HG03095 (cell line): ENCODE results near the gene ELOVL3.
A peak's percentile ranks its signal among the peaks of the same experiment; 100 is the strongest.
"Not testable (repeated sequence)": the region's sequence is repeated elsewhere in the genome, so short reads cannot be mapped to it uniquely, and the experiment has no call there.

Experiments
- ATAC-seq: cut with Tn5 transposase; IDR thresholded peaks from one replicate; pipeline ENCODE4 v1.9.1; 2021; ENCODE audit warnings: moderate library complexity; ENCODE audit not compliant: unreplicated experiment

The ELOVL3 gene

GRCh38 chr10:102225646-102226541 is at the start of gene ELOVL3:
Gene ELOVL3 (plus strand): TSS chr10:102226299. CDS start chr10:102226549, 250 bp downstream.
- peak; percentile 81 for ATAC-seq

DNA sequence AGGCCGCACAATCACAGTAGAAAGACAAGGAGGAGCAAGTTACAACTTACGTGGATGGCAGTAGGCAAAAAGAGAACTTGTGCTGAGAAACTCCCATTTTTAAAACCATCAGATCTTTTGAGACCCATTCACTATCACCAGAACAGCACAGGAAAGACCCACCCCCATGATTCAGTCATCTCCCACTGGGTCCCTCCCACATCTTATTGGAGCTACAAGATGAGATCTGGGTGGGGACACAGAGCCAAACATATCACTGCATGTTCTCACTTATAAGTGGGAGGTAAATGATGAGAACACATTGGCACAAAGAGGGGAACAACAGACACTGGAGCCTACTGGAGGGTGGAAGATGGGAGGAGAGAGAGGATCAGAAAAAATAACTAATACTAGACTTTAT is 41.5 kb upstream of the ELOVL3 start:
- ATAC-seq = no peak

DNA sequence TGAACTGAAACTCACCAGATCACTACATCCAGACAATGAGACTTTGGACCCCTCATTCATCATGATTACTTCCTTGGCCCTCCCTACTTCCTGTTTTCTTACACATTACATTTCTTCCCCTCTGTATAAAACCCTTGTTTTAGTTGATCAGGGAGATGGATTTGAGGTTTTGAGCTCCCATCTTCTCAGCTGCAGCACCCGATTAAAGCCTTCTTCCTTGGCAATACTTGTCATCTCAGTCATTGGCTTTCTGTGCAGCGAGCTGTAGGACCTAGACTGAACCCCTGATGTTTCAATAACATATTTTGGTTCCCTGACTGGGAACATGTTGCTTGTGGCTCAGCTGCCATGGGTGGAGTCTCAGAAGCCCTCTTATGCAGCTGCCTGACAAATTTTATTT is 40.8 kb upstream of the ELOVL3 start:
- no peak for ATAC-seq

GRCh38 chr10:102185811-102186527 is 40.1 kb upstream of the ELOVL3 start:
- ATAC-seq = no peak

DNA sequence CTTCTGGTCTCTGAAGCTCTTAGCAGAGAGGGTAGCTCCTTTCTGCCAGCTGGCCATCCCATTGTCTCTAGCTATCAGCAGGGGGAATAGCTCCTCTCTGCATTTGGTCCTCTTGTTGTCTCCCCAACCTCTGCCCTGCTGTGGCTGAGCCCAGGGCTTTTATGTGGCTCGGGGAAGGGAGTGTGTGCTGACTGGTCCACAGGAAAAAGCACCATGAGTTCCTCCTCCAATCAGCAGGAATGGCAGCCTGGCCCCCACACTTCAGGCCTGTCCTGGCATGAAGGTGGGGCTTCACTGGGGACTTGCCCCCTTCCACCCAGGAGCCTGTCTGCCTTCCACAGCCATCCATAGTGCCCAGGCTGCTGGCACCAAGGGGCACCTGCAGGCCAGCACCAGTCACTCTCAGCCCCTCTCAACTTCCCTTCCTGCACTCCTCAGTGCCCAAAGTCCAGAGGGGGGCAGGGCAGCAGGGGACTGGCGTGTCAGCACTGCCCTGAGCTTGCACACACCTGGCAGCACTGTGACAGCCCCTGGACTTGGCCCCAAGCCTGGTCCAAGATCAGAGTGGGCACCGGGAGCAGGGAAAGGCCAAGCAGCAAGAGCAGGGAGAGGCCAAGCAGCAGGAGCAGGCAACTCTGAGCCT is 37.7 kb upstream of the ELOVL3 start:
- no peak for ATAC-seq

DNA sequence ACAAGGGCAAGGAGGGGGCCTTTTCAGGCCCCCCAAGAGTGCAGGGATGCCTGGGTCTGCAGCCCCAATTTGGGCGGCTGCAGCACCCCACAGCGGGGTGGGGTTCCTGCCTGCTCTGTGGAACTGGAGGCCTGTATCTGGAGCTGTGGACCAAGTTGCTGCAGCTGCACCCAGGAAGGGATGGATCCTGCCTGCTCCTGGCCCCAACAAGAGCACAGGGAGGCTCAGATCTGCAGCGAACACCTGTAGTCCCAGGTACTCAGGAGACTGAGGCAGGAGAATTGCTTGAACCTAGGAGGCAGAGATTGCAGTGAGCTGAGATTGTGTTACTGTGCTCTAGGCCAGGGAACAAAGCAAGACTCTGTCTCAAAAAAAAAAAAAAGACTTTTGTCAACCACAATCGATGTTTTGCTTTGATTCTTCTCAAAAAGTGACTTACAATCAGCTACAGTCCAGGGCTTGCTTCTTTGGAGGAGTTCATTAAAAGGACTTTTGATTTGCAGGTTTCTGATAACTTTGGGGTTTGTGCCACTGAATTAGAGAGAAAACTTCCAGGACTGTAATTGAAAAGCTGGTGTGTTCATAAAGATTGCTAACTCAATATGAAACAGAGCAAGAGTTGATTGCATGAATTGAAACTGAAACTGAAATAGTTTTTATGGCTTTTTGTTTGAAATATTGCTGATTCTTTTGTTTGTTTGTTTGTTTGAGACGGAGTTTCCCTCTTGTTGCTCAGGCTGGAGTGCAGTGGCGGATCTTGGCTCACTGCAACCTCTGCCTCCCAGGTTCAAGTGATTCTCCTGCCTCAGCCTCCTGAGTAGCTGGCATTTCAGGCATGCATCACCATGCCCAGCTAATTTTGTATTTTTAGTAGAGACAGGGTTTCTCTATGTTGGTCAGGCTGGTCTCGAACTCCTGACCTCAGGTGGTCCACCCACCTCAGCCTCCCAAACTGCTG is 36.9 kb upstream of the ELOVL3 start:
- not testable (repeated sequence) for ATAC-seq

DNA sequence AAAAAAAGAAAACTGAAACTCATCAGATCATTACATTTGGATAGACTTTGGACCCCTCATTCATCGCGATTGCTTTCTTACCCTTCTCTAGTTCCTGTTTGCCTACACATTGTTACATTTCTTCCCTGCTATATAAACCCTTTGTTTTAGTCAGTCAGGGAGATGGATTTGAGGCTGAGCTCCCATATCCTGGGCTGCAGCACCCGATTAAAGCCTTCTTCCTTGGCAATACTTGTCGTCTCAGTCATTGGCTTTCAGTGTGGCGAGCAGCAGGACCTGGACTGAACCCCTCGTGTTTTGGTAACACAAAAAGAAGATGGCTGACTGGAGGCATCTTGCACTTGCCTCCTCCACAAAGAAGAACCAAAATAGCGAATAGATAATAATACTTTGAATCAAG is 34.1 kb upstream of the ELOVL3 start:
- no peak for ATAC-seq

- ATAC-seq = no peak
These were observed 30.7 kb upstream of the ELOVL3 start for GRCh38 chr10:102195296-102195870.

DNA sequence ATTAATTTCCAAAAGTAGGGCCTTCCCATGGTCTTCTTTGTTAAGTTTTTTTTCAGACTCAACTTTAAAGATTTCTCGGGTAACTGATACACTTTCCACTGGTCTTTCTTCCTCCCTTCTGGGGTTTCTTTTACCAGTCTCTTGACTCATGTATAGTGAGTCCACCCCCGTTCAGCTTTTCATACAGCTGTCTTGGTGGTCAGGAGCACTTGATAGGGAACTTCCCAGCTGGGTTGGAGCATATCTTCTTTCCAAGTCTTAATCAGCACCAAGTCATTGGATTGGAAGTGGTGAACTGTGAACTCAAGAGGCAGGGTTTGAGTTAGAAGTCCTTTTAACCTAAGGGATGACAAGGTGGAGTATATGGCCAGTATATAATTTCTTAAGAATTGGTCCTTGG is 29.2 kb upstream of the ELOVL3 start:
- ATAC-seq = no peak

- ATAC-seq = no peak
These were observed 28.1 kb upstream of the ELOVL3 start for GRCh38 chr10:102198027-102198426.

- ATAC-seq = no peak
These were observed 25.1 kb upstream of the ELOVL3 start for GRCh38 chr10:102200751-102201640.

DNA sequence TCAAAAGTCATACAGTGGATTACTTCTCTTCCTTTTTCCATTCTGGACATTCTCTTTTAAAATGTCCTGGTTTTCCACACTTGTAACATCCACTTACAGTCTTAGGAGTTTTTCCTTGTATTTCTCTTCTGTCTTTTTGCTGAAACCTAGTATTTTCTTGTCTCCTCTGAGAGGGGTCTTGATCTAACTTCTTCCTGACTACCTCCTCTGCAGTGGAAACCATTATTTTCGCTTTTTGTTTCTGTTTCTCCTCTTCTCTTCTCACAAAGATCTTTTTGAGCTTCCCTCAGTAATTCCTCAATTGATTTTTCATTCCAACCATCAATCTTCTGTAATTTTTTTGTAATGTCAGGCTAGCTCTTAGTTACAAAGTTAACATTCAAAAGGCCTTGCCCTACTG is 23.7 kb upstream of the ELOVL3 start:
- no peak for ATAC-seq

DNA sequence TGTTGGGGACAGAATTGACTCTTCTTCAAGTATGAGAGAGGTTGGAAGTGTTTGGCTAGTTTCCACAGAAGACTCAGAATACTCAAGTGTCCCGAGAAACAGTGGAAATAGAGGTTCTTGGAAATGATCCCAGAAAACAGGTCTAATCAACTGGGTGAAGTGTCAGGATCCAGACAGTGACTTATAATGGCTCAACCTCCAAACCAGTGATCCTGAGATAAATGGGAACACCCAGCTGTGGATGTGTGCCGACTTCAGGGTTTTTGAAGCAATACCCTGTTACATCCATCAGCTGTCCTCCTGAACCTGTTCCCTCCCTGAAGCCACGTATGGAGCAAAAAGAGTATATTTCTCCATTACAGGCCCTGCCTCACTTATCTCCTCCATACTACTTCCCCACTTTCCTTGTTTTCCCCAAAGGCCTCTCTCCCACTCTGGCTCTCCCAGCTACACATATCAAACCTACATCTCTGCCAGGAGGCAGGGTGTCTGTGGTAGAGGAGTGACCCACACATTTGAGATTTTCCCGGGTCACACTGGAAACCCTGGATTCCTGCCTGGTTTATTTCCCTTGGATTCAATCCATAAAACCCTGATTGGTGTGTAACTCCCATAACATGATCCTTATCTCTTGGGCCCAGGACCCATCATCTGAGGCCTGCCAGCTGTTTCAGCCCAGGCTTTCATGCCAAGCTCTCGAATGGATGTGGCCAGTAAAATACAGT is 17.6 kb upstream of the ELOVL3 start:
- no peak for ATAC-seq

DNA sequence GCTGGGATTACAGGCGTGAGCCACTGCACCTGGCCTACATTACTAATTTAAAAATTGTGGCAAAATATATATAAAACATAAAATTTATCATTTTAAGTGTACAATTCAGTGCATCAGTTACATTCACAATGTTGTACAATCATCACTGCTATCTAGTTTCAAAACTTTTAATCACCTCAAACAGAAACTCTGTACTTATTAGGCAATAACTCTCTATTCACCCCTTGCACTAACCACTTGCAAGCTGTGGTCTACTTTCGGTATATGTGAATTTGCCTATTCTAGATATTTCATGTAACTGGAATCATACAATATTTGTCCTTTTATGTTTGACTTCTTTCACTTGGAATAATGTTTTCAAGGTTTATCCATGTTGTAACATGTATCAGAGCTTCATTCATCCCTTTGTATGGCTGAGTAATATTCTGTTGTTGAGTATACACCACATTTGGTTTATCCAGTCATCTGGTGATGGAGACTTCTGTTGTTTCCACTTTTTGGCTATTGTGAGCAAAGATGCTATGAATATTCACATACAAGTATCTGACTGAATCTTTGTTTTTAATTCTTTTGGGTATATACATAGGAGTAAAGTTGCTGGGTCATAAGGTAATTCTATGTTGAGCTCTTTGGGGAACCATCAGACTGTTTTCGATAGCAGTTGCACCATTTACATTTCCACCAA is 14.3 kb upstream of the ELOVL3 start:
- no peak for ATAC-seq

- ATAC-seq = not testable (repeated sequence)
These were observed 12.5 kb upstream of the ELOVL3 start for GRCh38 chr10:102213599-102213998.

DNA sequence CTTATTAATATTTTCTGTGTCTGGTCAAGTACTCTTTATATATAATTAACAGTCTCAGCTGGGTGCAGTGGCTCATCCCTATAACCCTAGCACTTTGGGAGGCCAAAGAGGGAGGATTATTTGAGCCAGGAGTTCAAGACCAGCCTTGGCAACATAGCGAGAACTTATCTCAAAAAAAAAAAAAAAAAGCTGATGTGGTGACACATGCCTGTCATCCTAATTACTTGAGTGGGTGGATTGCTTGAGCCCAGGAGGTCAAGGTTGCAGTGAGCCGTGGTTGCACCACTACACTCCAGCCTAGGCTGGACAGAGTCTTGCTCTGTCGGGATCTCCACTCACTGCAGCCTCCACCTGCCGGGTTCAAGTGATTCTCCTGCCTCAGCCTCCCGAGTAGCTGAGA is 6.7 kb upstream of the ELOVL3 start:
- no peak for ATAC-seq

DNA sequence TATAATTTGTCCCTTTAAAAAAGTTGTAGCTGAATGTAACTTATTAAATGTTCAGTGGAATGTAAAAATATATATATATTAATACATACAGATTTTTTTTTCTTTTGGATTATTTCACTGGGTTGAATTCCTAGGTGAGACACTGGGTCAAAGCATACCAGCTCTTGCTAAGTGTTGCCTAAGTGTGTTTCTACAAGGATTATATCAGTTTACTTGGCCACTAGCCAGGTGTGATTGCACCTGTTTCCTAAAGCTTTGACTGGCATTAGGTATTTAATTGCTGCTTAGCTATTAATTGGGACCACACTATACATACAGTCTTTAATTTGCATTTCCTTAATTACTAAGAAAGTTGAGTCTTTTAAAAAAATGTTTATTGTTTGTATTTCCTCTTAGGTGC is 5.5 kb upstream of the ELOVL3 start:
- ATAC-seq = no peak

DNA sequence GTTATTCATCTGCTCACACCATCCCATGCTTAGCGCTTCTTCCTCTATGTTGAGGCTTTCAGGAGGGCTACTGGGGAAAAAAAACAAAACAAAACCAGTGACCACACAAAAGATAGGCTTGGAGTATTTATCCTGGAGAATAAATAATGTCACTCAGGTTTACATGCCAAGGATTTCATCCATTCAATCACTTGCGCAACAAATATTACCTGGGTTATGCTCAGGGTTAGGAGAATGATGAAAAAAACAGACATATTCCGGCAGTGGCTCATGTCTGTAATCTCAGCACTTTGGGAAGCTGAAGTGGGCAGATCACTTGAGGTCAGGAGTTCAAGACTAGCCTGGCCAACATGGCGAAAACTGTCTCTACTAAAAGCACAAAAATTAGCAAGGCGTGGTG is 3.3 kb upstream of the ELOVL3 start:
- no peak for ATAC-seq
